HG03025 (cell line): ENCODE data around the gene ARID3A.

Experiments used
- ATAC-seq: cut with Tn5 transposase; IDR thresholded peaks from one replicate; pipeline ENCODE4 v1.9.1; 2021; ENCODE audit warnings: mild to moderate bottlenecking, moderate library complexity; ENCODE audit not compliant: unreplicated experiment, low FRiP score

ARID3A gene

GRCh38 chr19:980133-980998 lies 54.5 kb downstream of the ARID3A start:
- ATAC-seq, result no peak

- ATAC-seq, result no peak
Measured at GRCh38 chr19:982567-983170, 56.8 kb downstream of the ARID3A start.

GRCh38 chr19:984165-984967 lies 58.5 kb downstream of the ARID3A start, which contains the start of gene WDR18:
TSS of gene WDR18 (plus strand) at chr19:984345. CDS start at chr19:984354, 9 bp downstream.
- ATAC-seq, result peak; percentile 52

- ATAC-seq, result no peak
Measured at GRCh38 chr19:986083-986482, 60.2 kb downstream of the ARID3A start.

- no peak for ATAC-seq
Measured at GRCh38 chr19:988081-988480, 62.2 kb downstream of the ARID3A start.

GRCh38 chr19:988510-988909 lies 62.7 kb downstream of the ARID3A start:
- ATAC-seq, result no peak

GRCh38 chr19:989381-990081 lies 63.7 kb downstream of the ARID3A start:
- no peak for ATAC-seq

- ATAC-seq, result no peak
Measured at GRCh38 chr19:990119-990571, 64.3 kb downstream of the ARID3A start.

- no peak for ATAC-seq
Measured at GRCh38 chr19:990746-991145, 64.9 kb downstream of the ARID3A start.

GRCh38 chr19:991174-991931 lies 65.5 kb downstream of the ARID3A start:
- no peak for ATAC-seq

GRCh38 chr19:991932-992669 lies 66.3 kb downstream of the ARID3A start:
- no peak for ATAC-seq

GRCh38 chr19:992670-993055 lies 66.8 kb downstream of the ARID3A start:
- ATAC-seq, result no peak

- ATAC-seq, result no peak
Measured at GRCh38 chr19:993361-993830, 67.6 kb downstream of the ARID3A start.

GRCh38 chr19:993831-994393 lies 68.1 kb downstream of the ARID3A start:
- ATAC-seq, result no peak

GRCh38 chr19:994516-994915 lies 68.7 kb downstream of the ARID3A start:
- no peak for ATAC-seq

- ATAC-seq, result no peak
Measured at GRCh38 chr19:995051-995827, 69.4 kb downstream of the ARID3A start.

- no peak for ATAC-seq
Measured at GRCh38 chr19:996051-996838, 70.4 kb downstream of the ARID3A start.
